Central memory CD8-positive, alpha-beta T cell (primary cell): Measurements from ENCODE around the gene ERBB4.

Experiments
- ATAC-seq: fragments of 150-1000 bp; cut with Tn5 transposase; replicated peaks from 2 replicates; pipeline ENCODE4 v1.10.0; 2022; ENCODE audit warnings: mild to moderate bottlenecking, moderate FRiP score, moderate number of reproducible peaks; ENCODE audit not compliant: poor library complexity, severe bottlenecking; ENCODE audit errors: extremely low read depth
- DNase-seq, 2 donors: peaks; one replicate each; pipeline ENCODE4 v3.0.0; 2021; ENCODE audit warnings: low spot score in 2 of 2
- H3K27ac Mint-ChIP-seq: one replicate; pipeline ENCODE4 v1.8.0; 2022; ENCODE audit warnings: low read depth, mild to moderate bottlenecking, moderate library complexity, mixed read lengths
- H3K27me3 Mint-ChIP-seq: one replicate; pipeline ENCODE4 v1.8.0; 2022; ENCODE audit warnings: mixed read lengths
- H3K36me3 Mint-ChIP-seq: one replicate; pipeline ENCODE4 v1.8.0; 2022; ENCODE audit warnings: mild to moderate bottlenecking, moderate library complexity, mixed read lengths; ENCODE audit not compliant: insufficient read depth
- H3K4me1 Mint-ChIP-seq: one replicate; pipeline ENCODE4 v1.8.0; 2022; ENCODE audit warnings: mixed read lengths
- H3K4me3 Mint-ChIP-seq: one replicate; pipeline ENCODE4 v1.8.0; 2022; ENCODE audit warnings: mild to moderate bottlenecking, moderate library complexity, mixed read lengths
- H3K9me3 Mint-ChIP-seq: one replicate; pipeline ENCODE4 v1.8.0; 2022; ENCODE audit warnings: mixed read lengths

The ERBB4 gene

DNA sequence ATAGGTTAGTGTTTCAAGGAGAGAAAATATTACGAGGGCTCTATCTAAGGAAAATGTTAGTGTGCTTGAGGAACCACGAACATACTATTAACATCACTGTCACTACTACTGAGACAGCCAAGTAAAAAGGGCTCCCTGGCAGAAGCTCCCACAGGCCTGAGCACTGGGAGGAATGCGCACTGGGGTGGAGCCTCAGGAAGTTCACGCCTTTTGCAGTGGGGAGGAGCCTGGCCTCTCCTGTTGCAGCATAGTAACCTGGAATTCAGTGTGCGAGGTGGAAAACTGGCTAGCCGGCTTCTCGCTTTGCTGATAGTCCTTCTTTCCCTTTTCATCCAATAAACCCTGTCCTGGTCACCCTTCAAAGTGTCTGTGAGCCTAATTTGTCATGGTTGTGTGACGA, 250.3 kb downstream of the ERBB4 start:
- Mint-ChIP-seq H3K4me1 (no peaks in the 10 kb centered on the region), H3K9me3 (peaks cover 12% of the 10 kb centered on the region), H3K36me3 (no peaks in the 10 kb centered on the region), H3K4me3 (no peak overlapping the region), H3K27me3 (no peaks in the 10 kb centered on the region), H3K27ac (no peak overlapping the region)
- no peak for ATAC-seq
- DNase-seq, result no peak

DNA sequence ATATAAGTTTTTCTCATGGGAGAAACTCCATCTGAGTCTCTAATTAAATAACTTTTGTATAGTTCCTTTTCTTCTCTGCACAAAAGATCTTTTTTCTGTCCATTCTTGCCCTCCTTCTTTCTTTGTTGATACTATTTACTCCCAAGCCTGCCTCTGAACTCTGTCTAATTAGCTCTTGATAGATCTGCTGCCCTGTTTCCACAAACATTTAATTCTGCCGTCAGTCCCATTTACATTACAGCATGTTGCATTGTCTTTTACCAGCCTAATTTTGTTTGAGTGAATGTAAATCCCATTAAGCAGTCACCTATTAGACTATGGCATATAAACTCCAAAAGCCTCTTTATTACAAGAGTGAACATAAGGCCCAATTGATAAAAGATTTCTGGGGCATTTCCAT, 254.4 kb downstream of the ERBB4 start:
- Mint-ChIP-seq H3K27ac (no peak overlapping the region), H3K27me3 (no peaks in the 10 kb centered on the region), H3K36me3 (no peaks in the 10 kb centered on the region), H3K9me3 (peaks cover 12% of the 10 kb centered on the region), H3K4me1 (no peaks in the 10 kb centered on the region), H3K4me3 (no peak overlapping the region)
- DNase-seq, result no peak
- no peak for ATAC-seq

DNA sequence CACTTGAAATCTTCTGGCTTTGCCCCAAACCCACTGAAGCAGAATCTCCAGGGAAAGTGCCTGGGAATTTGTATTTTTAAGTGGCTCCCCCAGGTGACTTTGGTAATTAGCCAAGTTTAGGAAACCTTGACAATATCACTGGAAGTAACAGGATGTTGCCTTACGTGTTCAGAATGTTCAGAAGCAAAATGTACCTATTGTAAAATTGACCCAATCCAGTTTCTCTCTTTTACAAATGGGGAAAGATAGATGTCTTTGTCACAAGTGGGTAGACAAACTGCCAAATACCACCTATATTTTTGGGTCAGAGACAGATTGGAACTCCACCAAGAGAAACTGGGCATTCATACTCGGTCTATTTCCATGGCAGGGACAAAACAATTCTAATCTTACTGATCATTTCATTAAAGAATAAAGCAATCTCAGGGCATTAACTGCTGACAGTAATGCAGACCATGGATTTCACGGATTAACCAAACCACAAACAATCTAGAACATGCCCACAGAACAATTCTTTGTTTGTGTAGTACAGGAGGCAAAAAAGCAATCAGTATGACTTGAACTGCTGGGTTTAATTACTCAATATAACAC, 255.8 kb downstream of the ERBB4 start:
- ATAC-seq (no peak), DNase-seq (no peak)
- H3K27ac Mint-ChIP-seq, result no peak overlapping the region

DNA sequence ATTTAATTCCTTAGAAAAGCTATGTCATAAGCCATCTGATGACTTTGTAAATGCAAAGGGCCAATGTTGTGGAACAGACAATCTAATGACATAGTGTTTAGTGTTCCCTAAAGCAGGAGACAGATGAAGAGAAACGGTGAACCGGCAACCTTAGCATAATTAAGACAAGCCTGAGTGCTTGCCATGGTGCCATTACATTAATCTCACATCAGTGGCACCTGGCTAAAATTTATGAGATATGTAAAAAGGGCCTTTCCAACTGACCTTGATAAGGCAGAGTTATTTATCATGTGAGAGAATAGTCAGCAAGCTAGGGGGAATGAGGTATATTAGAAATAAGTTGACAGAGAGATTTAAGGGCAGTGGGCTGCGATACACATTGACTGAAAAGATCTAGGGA, 261.8 kb downstream of the ERBB4 start:
- Mint-ChIP-seq H3K36me3 (no peaks in the 10 kb centered on the region), H3K27ac (no peak overlapping the region), H3K27me3 (no peaks in the 10 kb centered on the region), H3K4me3 (no peak overlapping the region), H3K9me3 (peaks cover 6% of the 10 kb centered on the region), H3K4me1 (no peaks in the 10 kb centered on the region)
- no peak for ATAC-seq
- no peak for DNase-seq

More for the DNA sequence above, 255.8 kb downstream of the ERBB4 start:
- Mint-ChIP-seq H3K4me3 (no peak overlapping the region), H3K36me3 (no peaks in the 10 kb centered on the region), H3K9me3 (peaks cover 8% of the 10 kb centered on the region), H3K27me3 (no peaks in the 10 kb centered on the region), H3K4me1 (no peaks in the 10 kb centered on the region)

DNA sequence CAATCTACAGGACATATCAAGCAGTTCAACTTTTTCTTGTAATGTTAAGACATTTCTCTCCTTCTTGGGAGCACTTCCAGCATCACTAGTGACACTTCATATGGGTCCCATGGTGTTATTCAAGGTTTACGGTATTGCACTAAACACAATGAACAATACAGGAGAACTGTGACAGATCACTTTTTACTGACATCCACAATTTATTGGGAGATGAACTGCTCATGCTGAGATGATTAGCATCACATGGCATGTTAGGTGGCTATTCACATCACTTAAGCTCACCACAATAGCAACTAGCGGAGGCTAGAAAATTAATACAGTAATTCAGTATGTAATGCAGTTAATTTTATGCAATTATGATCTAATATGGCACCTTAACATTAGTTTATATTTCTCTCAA, 264.4 kb downstream of the ERBB4 start:
- H3K27me3 Mint-ChIP-seq, result no peaks in the 10 kb centered on the region
- peaks cover 1% of the 10 kb centered on the region for H3K36me3 Mint-ChIP-seq
- no peaks in the 10 kb centered on the region for H3K4me1 Mint-ChIP-seq
- no peak overlapping the region for H3K4me3 Mint-ChIP-seq
- H3K27ac Mint-ChIP-seq, result no peak overlapping the region
- ATAC-seq, result no peak
- peaks cover 6% of the 10 kb centered on the region for H3K9me3 Mint-ChIP-seq
- no peak for DNase-seq

DNA sequence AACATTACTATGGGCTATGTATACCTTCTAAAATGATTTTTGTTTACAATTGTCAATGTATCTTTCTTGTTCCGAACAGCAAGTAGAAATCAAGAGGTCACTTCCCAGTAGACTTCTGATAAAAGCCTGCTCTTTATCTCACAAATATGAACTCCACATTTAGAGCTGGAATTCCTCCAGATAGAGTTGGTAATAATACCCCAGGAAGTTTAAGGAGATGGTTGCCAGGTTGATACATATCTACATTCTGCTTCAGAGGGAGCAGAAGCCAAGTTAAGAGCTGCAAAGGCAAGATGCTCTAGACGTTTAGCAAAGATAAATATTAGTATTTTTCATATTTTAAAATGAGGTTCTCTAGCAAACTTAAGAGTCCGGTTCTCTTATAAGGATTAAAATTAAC, 267.0 kb downstream of the ERBB4 start:
- H3K27ac Mint-ChIP-seq, result no peak overlapping the region
- H3K4me3 Mint-ChIP-seq, result no peak overlapping the region
- H3K9me3 Mint-ChIP-seq, result no peaks in the 10 kb centered on the region
- peaks cover 1% of the 10 kb centered on the region for H3K36me3 Mint-ChIP-seq
- H3K4me1 Mint-ChIP-seq, result no peaks in the 10 kb centered on the region
- H3K27me3 Mint-ChIP-seq, result no peaks in the 10 kb centered on the region
- no peak for ATAC-seq
- DNase-seq, result no peak

DNA sequence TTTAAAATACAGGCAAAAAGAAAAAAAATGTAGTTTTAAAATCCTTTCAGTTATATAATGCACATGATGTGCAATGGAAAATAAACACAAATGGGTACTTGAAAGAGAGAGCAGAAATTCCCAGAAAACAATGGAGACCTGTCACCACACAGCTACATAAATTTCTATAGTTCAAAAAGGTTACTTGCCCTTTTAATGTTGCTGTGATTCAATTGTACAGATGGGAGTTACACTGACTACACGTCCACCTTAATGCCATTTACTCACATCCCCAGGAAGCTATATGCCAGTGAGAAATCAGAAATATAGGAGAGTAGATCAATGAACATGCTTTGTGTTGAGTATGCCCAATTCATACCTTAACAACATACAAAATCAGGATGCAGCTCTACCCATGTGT, 269.6 kb downstream of the ERBB4 start:
- Mint-ChIP-seq H3K27ac (no peak overlapping the region), H3K9me3 (peaks cover 5% of the 10 kb centered on the region), H3K27me3 (no peaks in the 10 kb centered on the region), H3K36me3 (peaks cover 1% of the 10 kb centered on the region), H3K4me3 (no peak overlapping the region), H3K4me1 (no peaks in the 10 kb centered on the region)
- ATAC-seq (no peak), DNase-seq (no peak)

DNA sequence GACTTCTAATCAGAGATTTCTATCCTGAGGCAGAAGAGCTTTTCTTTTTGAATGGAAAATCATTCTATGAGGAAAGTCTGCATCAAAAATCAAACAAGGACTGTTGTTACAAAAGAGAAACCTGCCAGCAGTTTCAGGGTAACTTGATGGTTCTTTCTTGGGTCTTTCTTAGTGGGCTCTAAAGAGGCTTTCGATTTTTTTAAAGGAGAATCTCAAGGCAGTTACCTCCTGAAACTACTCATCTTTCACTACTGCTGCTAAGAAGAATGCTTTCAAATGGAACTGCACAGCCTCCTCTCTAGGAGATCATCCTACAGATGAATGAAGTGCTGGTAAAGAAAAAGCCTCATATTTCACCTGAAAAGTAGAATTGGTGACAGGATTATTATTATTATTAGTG, 272.3 kb downstream of the ERBB4 start:
- DNase-seq, result no peak
- Mint-ChIP-seq H3K27ac (no peak overlapping the region), H3K36me3 (peaks cover 1% of the 10 kb centered on the region), H3K4me3 (no peak overlapping the region), H3K4me1 (no peaks in the 10 kb centered on the region), H3K9me3 (peaks cover 11% of the 10 kb centered on the region), H3K27me3 (no peaks in the 10 kb centered on the region)
- ATAC-seq, result no peak

DNA sequence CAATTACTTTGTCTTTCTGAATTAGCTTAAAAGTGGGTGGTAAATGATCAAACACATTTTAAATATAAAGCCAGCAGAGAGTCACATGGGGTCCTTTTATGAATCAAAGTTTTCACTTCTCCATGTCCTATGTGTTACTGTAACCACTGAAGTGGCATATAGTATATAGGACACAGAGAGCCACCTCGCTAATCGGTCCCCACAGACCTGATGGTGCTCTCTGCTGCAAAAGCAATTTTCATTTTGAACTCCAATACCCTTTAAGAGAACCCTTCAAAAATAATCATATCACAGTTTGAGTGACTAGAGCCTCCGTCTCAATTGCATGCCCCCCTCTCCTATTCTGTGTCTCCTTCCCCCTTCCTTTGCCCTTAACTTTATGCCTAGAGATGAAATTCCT, 272.8 kb downstream of the ERBB4 start:
- DNase-seq, result no peak
- Mint-ChIP-seq H3K27ac (no peak overlapping the region), H3K9me3 (peaks cover 11% of the 10 kb centered on the region), H3K4me1 (no peaks in the 10 kb centered on the region), H3K27me3 (no peaks in the 10 kb centered on the region), H3K36me3 (peaks cover 1% of the 10 kb centered on the region), H3K4me3 (no peak overlapping the region)
- no peak for ATAC-seq

DNA sequence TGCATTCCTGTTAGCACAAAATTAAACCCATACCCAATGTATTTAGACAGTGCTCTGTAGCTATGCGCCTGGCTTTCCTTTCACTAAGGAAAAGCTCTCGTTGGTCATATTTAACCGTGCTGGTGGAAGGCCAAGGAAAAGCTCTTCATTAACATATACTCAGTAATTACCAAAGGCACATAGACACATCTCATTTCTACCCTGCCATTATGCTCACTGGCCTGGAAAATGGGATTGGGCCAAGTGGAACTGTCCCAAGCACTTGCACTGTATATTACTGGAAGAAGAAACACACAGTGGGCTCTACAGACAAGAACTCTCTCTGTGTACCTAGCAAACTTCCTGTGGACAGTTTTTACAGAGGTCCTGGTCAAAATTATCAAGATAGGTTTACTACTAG, 274.4 kb downstream of the ERBB4 start:
- no peak overlapping the region for H3K4me3 Mint-ChIP-seq
- no peaks in the 10 kb centered on the region for H3K4me1 Mint-ChIP-seq
- peaks cover 11% of the 10 kb centered on the region for H3K9me3 Mint-ChIP-seq
- no peak for ATAC-seq
- no peaks in the 10 kb centered on the region for H3K36me3 Mint-ChIP-seq
- no peak overlapping the region for H3K27ac Mint-ChIP-seq
- H3K27me3 Mint-ChIP-seq, result no peaks in the 10 kb centered on the region
- no peak for DNase-seq

DNA sequence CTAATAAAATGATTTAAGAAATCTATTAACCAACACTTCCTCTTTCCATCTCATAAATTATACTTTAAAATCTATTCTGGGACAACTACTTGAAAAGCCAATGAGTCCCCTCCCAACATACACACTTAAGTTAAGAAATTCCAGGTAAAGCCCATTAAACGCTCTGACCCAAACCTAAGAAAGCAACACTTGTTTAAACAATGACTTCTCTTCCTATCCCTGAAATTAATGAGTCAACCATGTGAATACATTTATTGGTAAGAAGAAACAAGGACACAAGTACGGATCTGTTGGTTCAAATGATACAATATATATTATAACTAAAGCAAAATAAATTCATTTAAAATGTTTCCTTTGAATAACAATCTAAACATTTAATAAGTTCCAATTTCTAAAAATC, 279.4 kb downstream of the ERBB4 start:
- Mint-ChIP-seq H3K4me3 (no peak overlapping the region), H3K4me1 (no peaks in the 10 kb centered on the region), H3K9me3 (peaks cover 6% of the 10 kb centered on the region), H3K27ac (no peak overlapping the region), H3K27me3 (no peaks in the 10 kb centered on the region), H3K36me3 (no peaks in the 10 kb centered on the region)
- DNase-seq, result no peak
- ATAC-seq, result no peak

DNA sequence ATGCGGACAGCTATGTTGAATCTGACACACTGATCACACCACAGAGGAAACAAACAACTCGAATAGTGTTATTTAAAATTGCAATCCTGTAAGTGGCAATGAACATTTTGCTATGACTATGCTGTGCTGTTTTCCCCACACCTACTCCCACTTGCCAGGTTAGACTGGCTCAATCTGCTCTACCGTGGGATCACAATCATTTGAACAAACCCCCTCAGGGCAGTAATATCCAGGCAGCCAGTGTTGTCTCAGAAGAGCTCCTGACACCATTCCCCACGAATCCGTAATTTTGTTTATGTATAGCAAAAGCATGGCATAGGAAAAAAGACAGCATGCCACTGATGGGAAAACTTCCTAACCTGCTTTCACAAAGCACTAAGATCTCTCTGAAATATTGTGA, 284.3 kb downstream of the ERBB4 start:
- Mint-ChIP-seq H3K4me3 (no peak overlapping the region), H3K9me3 (peaks cover 6% of the 10 kb centered on the region), H3K4me1 (no peaks in the 10 kb centered on the region), H3K27ac (no peak overlapping the region), H3K27me3 (no peaks in the 10 kb centered on the region), H3K36me3 (no peaks in the 10 kb centered on the region)
- DNase-seq, result no peak
- no peak for ATAC-seq

DNA sequence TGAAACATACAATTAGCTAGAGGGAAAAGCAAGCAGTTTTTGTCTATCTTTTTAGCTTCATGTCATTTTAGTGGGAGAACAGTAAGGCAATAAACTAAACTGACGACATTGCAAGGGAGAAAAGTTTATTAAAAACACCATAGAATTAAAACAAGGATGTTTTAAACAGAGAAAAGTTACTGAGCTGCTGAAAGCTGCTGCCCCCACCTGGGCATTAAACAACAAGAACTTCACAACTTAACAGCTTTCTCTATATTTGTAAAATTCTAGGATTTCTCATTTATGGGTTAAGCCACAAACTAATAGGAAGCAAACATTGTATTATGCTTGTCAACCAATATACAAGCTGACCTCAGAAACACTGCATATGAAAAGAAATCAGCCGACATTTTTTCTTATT, 289.2 kb downstream of the ERBB4 start:
- H3K36me3 Mint-ChIP-seq, result no peaks in the 10 kb centered on the region

DNA sequence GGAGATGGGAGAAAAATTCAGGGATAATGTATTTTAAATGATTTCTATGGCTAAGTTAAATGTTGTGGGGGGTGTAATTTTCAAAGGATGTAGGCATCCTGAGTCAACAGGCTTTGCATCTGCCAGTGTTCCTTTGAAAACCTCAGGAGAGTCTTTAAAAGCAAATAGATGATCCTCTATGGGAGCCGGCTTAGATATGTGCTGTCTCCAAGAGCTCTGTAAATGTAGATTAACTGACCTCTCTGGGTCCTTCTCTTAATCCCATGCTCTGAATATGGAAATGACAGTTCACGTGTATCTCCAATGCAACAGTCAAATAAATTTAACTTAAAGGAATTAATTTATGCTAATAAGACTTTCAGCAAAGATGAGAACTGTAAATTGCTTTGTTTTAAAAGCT, 292.7 kb downstream of the ERBB4 start:
- no peaks in the 10 kb centered on the region for H3K4me1 Mint-ChIP-seq
- H3K27ac Mint-ChIP-seq, result no peak overlapping the region
- H3K4me3 Mint-ChIP-seq, result no peak overlapping the region
- peaks cover 6% of the 10 kb centered on the region for H3K9me3 Mint-ChIP-seq
- DNase-seq (no peak), ATAC-seq (no peak)
- no peaks in the 10 kb centered on the region for H3K36me3 Mint-ChIP-seq
- no peaks in the 10 kb centered on the region for H3K27me3 Mint-ChIP-seq

More for the DNA sequence above, 289.2 kb downstream of the ERBB4 start:
- Mint-ChIP-seq H3K4me1 (no peaks in the 10 kb centered on the region), H3K27ac (no peak overlapping the region), H3K4me3 (no peak overlapping the region), H3K9me3 (peaks cover 12% of the 10 kb centered on the region), H3K27me3 (no peaks in the 10 kb centered on the region)
- ATAC-seq, result no peak
- no peak for DNase-seq
